HG02571 (cell line): ENCODE results near the gene PNMA1.
A peak's percentile ranks its signal among the peaks of the same experiment; 100 is the strongest.

Experiments used
- ATAC-seq: cut with Tn5 transposase; IDR thresholded peaks from one replicate; pipeline ENCODE4 v1.9.1; 2021; ENCODE audit warnings: mild to moderate bottlenecking, moderate library complexity; ENCODE audit not compliant: unreplicated experiment

The PNMA1 gene, protein sequence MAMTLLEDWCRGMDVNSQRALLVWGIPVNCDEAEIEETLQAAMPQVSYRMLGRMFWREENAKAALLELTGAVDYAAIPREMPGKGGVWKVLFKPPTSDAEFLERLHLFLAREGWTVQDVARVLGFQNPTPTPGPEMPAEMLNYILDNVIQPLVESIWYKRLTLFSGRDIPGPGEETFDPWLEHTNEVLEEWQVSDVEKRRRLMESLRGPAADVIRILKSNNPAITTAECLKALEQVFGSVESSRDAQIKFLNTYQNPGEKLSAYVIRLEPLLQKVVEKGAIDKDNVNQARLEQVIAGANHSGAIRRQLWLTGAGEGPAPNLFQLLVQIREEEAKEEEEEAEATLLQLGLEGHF

GRCh38 chr14:73713803-73714655 lies at the start of gene PNMA1:
Gene PNMA1, minus strand, starts transcription at chr14:73714384. Its CDS starts 745 bp downstream, at chr14:73713639.
- ATAC-seq, result peak; percentile 61

GRCh38 chr14:73763396-73763795 lies 49.2 kb upstream of the PNMA1 start:
- ATAC-seq, result no peak

DNA sequence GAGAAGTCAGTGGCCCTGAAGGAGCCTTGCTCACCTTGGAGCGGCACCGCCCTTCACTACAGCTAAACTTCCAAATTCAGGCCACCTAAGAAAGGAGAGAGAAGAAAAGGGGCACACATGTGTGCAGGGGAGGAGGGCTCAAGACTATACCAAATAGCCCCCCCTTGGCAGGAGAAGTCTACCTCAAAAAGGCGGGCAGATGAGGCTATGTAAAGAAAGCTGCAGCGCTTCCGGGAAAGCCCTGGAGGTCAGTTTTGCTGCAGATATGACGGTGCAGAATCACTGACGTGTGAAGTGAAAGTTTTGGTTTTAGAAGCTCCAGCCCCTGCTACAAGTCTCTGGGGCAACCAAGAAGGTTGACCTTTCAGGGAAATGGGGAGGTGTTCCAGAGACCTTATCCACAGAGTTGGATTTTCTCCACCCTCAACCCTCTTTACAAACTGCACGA lies 48.2 kb upstream of the PNMA1 start:
- no peak for ATAC-seq

GRCh38 chr14:73761618-73762355 lies 47.6 kb upstream of the PNMA1 start:
- no peak for ATAC-seq

- ATAC-seq, result no peak
Observed at GRCh38 chr14:73760598-73761586, 46.7 kb upstream of the PNMA1 start.

GRCh38 chr14:73759714-73760597 lies 45.8 kb upstream of the PNMA1 start:
- ATAC-seq, result peak; percentile 42

DNA sequence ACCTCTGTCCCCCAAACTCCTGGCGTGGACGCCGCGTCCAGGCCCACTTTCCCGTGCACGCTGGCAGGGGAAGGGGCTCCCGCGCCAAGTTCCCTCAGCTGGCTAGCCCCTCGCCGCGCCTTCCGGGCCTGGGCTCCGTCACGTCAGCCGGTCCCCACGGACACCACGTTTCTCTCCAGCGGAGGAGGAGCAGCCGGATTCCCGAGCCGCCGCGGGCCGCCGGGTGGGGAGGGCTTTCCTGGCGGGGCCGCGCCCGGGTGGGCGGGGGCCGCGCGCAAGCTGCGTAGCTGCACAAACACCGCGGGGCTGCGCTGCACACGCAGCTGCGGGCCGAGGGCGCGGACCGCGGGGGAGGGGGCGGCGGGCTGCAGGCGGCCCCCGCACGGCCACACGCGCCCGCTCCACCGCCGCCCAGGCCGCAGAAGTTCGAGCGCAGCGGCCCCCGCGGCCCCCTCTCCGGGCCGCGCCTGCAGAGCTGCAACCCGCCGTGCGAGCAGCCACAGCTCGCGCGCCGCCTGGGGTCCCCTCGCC lies 45.1 kb upstream of the PNMA1 start:
- no peak for ATAC-seq

DNA sequence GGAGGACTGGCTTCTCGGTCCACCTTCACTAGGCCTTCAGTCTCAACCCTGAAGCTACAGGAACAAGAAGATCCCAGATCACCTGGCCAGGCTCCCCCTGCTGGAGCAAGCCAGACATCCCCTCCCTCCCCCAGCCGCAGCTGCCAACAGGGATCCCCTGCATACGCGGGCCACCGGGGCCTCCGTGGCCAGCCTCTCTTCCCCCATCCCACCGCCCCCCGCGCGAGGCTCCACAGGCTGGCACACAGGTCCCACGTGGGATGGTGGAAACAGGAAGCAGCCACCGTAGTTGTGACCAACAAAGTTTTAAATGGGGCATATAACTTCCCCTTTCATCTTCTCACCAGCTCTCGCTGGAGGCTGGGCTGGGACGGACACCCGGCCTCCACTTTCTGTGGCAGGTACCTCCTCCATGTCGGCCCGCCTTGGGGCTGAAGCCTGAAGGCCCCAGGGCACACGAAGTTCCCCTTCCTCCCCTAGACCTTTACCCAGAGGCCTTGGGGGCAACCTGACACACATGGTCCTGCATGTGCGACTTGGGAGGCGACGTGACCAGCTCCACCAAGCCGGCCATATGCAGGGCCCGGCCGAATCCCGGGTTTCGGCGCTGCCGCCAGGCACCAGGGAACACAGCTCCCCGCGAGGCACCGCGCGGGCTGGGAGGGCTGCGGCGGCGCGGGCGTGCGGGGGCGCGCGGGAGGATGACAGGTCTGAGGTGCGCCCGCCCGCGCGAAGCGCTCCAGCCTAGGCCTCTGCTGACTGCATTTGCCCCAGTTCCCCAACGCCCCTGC lies 44.4 kb upstream of the PNMA1 start:
- no peak for ATAC-seq

- ATAC-seq, result no peak
Observed at GRCh38 chr14:73757876-73758391, 43.8 kb upstream of the PNMA1 start.

DNA sequence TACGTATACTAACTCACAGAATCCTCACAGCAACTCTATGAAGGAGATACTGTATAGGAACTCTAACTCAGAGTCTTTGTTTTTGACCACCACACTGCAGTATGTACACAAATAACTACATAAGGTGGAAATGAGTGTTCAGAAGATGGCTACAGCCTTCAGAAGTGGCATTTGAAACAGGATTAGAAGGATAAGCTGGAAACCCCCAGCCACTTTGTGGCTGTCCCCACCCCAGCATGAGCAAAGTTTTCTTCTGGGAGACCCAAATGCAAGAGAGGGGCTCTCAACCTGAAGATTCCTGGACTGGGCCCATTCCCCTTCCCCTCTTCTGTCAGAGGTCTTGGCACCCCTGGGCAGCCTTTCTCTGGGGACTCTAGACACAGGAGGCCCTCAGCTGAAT lies 43.2 kb upstream of the PNMA1 start:
- ATAC-seq, result no peak

GRCh38 chr14:73755434-73756014 lies 41.3 kb upstream of the PNMA1 start:
- no peak for ATAC-seq

DNA sequence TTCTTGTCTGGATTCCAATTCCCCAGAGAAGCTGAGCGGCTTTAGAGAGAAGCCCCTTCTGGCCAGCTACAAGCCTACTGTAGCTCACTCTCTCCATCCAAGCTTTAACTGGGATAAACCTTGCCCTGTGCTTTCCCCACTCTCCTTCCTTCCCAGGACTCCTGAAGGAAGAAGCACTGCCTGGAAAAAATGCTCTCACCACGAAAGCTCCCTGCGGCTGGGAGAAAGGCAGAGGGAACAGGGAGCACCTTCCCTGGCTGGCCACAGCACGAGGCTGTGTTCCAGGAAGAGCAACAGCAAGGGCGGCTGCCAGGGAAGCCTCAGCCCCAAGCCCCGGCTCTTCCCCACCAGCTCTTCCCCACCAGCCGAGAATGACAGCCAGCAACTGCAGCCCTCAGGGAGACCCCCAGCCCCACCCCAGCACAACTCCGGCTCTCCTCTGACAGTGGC lies 40.8 kb upstream of the PNMA1 start:
- ATAC-seq, result no peak

GRCh38 chr14:73753887-73754795 lies 40.0 kb upstream of the PNMA1 start:
- ATAC-seq, result peak; percentile 40

GRCh38 chr14:73753124-73753886 lies 39.1 kb upstream of the PNMA1 start:
- no peak for ATAC-seq

GRCh38 chr14:73752297-73752992 lies 38.3 kb upstream of the PNMA1 start:
- no peak for ATAC-seq
